GM21619 (cell line): ENCODE measurements around the gene LRP1B.

ENCODE experiments used
- ATAC-seq: cut with Tn5 transposase; IDR thresholded peaks from one replicate; pipeline ENCODE4 v1.9.1; 2021; ENCODE audit not compliant: unreplicated experiment

LRP1B gene

DNA sequence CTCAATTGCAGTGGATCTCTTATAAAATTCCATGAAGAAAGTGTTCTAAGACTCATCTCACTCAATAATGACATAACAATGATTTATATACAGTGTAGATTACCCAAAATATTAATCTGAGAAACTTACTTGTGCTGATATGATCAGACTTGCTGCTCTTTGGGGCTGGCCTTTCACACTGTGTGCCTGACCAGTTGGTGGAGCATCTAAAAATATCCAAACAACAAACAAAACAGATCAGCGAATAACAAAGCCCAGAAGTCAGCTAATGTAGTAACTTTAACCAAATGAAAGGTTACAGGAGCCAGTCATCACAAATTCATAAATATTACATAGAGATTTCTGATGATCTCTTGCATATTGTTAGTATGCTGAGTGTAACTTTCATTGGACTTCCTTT is 1883.9 kb downstream of the LRP1B start:
- ATAC-seq = no peak

DNA sequence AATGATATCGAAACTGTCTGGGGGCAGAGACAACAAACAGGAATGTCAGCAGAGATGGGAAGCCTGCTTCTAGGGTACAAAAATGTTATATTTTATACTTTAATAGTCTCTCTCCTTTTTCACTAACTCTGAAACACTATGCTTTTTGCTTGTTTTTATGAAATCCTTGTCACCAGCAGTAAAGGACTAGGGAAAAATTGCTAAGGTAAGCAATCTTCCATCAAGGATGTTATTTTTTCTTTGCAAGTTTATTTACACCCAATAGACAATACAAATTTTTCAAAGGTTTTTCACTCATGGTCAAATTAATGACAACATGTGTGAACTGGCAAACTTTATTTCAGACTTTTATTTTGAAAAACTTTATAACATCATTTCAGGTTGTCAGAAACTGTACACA is 1884.8 kb downstream of the LRP1B start:
- ATAC-seq = no peak

DNA sequence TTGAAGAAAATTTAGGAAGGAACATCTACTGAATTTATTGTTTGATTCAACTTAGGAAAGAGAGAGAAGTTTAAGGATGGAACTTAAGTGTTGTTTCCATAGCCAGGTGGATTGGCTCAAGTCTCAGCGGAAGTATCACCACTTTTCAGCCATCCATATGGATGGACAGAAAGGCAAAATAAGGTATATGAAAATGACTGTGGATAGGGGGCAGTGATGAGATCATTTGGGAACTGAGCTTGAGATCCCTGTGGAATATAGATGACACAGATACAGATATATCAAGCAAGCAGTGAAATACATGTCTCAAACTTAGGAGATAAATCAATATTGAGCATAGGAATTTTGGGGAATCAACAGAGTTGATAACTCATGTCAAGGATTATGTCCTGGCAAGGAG is 1887.9 kb downstream of the LRP1B start:
- no peak for ATAC-seq

DNA sequence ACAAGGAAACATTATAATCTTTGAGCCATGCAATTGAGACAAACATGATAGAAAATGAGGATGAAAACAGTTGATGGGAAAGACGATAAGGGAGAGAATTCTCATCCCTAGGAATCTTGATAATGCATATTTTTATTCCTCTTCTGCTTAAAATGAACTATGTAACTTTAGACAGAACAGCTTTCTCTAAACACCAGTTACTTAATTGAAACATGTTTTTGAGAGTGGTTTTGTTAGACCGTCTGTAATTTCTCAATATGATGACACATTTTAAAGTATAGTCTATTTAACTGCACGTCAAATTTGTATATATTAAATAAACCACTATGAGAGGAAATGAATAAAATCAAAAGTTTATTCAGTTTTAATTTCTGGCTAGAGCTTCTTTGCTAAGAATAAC is 1896.7 kb downstream of the LRP1B start:
- ATAC-seq = no peak

DNA sequence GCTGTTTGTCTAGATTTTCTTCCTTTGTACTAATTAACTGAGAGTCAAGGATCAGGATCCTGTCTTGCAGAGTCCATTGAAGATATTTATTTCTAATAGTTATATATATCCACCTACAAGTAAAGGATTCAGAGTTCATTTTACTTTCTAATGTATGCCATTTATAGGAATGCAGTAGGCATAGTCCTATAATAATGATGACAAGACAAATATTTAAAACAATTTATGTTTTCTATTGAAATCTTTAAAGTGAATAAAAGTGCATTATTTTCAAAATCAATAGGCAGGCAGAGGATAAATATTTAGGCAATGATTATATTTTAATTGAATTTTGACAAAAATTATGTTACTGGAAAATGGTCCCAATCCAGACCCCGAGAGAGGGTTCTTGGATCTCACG is 1919.9 kb downstream of the LRP1B start:
- no peak for ATAC-seq

DNA sequence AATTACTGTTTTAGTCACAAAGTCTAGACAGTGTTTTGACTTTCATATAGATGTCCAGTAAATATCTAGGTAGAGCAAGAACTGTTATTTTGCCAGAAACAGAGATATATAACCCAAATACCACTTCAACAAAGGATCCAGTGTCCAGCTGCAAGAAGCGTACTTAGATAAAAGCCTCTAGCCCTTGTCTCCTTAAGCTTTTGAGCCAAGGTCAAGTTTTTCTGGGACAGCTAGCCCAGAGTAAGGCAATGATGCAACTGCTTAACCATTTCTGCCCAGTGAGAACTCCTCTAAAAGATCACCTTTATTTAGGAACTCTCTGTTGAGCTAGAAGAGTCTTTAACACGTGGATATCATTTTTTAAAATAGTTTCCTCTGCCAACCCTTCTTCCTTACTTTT is 1925.7 kb downstream of the LRP1B start:
- no peak for ATAC-seq

DNA sequence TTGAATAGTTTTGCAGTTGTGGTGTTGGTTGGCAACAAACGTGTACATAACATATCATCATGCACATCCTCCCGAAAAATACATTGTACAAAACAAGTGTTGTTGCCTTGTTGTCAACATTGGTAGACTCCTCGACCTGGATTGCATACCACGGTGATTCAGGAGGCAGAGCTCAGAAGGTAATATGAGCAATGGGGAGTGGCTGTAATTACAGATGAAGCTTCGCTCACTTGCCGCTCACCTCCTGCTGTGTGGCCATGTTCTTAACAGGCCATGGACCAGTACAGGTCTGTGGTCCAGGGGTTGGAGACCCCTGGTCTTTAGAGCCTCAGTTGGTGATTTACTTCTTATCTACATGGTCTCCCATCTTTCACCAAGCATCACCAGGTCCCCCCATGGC is 1927.5 kb downstream of the LRP1B start:
- no peak for ATAC-seq

DNA sequence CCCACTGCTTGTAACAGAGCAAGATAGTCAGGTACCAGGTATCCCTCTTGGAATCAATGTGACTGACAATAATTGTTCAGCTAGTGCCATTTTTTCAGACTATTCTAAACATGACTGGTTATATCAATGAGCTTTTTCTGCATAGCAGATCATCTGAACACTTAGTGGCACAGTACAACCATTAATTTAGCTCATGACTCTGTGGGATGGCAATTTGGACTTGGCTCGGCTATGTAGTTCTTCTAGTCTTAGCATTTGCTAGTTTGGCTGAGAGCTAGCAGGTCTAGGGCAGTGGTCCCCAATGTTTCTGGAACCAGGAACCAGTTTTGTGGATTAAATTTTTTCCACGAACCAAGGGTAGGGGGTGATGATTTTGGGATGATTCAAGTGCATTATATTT is 1929.2 kb downstream of the LRP1B start:
- ATAC-seq = no peak

DNA sequence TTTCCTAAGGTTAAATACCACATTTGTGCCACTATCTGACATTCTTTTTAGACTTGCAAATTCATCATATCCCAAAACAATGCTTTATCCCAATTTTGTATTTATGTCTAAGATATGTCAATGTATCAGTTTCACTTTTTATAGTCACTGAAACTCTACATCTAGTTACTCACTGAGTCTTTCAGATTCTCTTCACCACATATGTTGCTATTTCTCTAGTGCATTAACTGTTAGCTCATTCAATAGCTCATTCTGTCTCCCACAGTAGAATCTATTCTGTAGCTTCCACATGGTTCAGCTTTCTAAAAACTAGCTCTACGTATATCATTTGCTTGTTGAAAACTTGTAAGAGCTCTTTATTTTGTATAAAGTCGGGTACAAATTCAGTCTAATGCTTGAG is 1930.1 kb downstream of the LRP1B start:
- ATAC-seq = no peak

DNA sequence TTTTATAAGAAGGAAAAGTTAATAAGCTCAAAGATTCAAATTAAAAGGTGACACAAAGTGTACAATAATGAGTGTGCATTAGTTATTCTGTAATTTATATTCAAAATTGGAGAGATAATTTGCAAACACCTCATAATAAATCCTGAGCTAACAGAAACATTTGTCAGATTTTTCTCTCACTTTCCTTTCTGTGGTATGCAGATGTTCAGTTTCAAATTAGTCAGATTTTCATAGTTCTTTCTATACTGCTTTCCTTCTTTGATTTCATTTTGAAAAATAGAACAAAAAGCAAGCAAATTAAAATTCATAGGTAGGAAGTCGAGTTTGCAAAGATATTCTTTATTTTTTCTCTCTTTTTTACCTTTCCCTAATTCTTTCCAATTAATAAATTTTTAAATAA is 1930.5 kb downstream of the LRP1B start:
- no peak for ATAC-seq

DNA sequence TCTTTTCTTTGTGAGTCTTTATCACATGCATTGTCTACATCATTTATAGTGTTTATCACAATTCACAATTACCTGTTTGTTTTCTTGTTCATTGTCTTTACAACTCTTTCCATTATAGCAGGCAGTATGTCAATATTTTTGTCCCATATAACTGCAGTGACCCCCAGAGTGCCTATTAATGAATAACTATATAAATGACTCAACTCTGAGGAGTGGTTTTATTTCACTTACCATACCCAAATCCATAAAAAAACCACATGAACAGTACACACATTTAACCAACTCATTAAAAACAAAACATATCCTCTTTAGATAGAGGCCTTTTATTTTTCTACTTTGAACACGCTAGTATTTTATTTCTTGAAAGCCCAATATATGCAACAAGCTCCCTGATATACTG is 1931.5 kb downstream of the LRP1B start:
- ATAC-seq = no peak

DNA sequence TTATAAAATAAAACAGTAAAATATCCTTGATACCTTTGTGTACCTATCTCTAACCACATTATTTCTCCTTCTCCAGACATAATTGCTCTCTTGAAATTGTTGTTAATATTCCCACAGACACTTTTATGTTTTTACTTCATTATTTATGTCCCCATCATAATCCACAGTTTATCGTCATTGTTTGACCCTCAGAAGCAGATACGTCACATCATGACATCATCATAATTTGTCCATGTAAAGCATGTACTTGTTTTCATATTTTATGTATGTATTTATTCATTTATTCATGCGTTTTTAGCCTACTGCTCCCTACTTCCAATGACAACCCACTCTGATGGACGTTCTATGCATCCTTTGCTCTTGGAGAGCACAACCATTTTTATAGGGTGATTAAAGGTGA is 1943.7 kb downstream of the LRP1B start:
- ATAC-seq = no peak

DNA sequence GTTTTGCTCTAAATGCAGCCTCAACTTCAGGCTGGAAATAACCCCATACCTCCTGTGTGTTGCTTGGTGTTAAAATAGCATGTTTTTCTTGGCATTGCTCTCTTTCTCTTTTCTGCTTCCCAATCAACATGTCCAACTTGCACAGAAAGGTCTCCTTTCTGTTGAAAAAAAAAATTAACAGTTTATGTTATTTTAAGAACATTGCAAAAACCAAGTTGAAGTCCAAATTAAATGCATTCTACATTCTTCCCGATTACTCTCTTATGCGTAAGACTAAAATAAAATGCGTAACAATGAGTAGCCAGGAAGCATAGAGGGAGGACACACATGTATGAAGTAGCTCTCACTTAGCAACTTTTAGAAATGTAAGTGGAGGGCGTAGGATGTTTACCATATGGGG is 1944.5 kb downstream of the LRP1B start:
- ATAC-seq = no peak

DNA sequence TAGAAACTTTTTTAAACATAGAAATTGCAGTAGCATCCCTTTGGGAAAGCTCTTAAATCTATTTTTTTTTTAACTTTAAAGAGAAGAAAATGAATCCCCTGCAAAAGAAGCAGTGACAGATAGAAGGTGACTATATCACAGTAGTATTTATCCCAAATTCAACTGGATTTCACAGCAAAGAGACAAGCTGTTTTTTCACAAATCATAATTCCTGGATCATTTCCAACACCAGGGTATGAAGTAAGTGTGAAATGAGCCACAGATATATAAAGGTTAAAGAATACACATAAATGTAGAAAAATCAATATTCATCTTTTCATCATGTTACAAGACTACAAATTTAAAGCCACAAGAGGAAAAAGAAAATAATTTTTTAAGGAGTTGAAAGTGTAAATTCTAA is 1945.7 kb downstream of the LRP1B start:
- no peak for ATAC-seq

DNA sequence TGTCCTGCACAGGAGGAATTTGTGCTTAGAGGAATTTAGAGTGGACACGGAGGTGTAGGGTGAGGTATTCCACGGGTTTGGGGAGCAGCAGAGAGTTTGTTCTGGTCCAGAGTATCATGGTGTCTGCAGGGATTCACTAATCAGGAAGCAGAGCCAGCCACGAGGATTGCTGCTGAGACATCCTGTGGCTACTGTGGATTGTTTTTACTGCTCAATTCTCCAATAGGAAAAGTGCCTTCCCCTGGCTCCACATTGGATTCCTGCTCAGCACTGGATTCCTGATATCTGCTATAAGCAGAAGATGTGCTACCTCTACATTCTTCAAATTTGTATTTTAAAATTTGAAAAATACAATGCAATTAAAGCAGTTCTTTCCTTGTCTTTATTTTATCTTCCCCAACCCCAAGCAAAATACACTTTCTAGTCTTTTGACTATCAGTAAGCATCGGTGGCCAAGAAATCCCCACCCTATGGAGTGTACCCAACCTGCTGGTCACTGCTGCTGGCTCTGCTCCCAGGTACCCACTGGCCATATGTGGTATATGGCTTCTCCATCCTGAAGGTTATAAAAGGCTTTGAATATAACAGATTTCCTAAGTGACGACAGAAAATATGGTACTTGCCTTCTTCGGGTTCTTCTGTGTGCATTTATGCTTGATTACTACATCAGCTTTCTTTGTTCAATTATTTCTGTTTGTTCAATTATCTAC is 1947.6 kb downstream of the LRP1B start:
- no peak for ATAC-seq
